ENCODE data around the gene TTC23L. TPM values are rescaled to one million over a fixed set of nuclear protein-coding genes. Genes with fewer than 3 reads are reported as not detected.
"Not testable (repeated sequence)": the region's sequence is repeated elsewhere in the genome, so short reads cannot be mapped to it uniquely, and the experiment has no call there.

TTC23L gene, protein sequence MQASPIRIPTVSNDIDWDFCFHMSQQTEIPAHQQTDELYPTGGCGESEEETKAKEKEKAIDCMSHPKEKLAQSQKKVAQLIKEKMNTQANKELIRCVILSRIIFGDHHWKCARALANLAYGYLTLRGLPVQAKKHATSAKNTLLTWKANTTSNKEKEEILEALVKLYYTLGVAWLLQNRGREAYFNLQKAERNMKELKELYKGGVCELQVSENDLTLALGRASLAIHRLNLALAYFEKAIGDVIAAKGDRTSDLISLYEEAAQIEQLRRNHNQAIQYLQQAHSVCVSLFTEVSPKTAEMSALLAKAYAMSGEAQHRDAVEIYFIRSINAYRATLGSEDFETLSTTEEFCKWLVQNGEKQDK
- 1.6 TPM for total RNA-seq

DNA sequence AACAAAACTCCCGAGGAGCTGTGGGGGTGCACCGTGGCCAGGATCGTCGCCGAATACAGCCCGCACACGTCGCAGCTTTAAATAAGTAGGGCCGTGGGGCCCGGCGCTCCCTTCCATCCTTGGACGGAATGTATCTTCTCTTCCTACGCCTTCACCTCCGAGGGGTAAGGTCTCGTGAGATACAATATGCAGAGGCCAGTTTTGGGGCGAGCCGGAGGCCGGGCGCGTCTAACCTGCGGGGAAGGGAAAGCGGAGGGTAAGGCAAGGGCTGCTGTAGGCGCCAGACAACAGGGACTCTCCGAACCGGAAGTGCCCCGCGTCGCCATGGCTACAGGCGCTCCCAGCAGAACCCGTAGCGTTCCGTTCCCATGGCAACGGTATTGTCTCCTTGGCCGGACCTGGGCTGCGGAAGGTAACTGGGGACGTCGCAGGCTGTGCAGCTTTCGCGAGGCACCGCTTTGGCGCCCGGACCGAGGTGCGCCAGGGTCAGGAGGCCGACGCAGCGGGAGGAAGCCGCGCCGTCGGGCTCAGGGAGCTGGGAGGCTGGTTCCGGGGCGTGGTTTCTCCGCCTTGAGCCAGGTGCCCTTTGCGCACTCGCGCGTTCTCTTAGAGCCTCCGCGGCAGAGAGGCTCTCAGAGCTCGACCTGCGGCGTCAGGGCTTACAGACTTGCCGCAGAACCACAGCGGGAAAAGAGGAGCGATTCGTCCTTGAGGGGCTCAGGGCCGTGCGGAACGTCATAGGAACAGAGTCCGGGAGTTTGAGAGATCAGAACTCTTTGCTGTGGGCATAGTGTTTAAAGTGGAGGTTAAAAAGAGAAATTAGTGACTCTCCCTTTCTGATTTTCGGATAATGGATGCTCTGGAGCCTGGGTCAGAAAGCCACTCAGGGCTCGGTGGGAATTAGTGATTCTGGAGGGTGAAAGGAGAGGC lies at the start of gene TTC23L:
TTC23L (plus strand) TSS at position 380 of the 930 bp plus-strand sequence. CDS start 1,508 bp downstream, outside the sequence.
- DNase-seq (ENCODE audit: low spot score), result peak; percentile 93

DNA sequence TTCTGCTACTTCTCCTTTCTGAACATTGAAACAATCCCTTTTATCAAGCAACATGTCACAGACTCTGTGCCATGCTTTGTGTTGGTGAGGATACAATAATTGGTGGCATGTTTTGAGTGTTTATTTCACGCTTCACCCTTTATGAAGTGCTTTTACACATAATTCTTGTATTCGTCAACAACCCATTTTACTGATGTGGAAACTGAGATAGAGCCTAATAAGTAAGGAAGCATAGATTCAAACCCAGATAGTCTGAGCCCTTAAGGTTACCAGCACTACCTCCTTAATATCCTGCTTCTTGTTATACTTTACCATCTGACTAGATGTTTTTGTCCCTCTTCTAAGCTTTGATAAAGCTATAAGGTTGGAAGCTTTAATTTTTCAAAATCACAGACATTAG lies 49.3 kb upstream of the TTC23L start:
- no peak for DNase-seq (ENCODE audit: low spot score)

DNA sequence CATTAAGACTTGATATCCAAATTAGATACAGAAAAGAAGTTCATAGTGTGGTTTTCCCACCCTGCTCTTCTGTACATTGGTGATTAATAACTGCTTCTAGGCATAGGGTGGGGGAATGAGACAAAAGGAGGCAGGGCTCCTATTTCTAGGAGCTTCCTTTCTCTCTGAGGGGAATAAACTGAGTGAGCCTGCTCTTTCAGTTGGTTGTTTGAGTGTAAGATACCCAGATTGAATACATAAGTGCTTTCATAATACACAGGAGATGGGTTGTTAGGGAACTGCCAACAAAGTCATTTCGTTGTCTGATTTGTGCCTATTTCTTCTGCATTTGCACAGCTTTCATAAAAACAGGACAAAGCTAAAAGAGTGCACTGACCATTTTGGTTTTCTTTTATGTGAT lies 48.9 kb upstream of the TTC23L start:
- no peak for DNase-seq (ENCODE audit: low spot score)

DNA sequence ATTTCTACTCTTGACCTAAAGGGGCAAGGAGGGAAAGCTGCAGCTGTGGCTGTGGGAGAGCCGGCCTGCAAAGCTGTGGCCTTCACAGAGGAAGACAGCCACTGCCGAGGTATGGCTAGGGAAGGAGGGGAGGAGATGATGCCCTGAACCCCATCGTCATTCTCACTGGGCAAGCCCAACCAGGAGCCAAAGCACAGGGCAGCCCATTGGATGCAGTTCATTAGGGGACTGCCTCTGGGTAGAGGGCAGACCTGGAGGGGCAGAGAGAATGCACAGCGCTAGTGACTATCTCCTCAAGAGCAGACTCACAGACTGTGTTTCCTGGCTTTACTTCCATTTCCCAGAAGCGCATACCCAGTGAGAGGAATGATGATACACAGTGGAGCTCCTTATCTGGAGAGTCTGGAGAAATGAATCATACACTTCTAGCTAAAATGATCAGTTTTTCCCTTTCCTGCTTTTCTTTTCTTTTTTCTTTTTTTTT lies 47.2 kb upstream of the TTC23L start:
- no peak for DNase-seq (ENCODE audit: low spot score)

DNA sequence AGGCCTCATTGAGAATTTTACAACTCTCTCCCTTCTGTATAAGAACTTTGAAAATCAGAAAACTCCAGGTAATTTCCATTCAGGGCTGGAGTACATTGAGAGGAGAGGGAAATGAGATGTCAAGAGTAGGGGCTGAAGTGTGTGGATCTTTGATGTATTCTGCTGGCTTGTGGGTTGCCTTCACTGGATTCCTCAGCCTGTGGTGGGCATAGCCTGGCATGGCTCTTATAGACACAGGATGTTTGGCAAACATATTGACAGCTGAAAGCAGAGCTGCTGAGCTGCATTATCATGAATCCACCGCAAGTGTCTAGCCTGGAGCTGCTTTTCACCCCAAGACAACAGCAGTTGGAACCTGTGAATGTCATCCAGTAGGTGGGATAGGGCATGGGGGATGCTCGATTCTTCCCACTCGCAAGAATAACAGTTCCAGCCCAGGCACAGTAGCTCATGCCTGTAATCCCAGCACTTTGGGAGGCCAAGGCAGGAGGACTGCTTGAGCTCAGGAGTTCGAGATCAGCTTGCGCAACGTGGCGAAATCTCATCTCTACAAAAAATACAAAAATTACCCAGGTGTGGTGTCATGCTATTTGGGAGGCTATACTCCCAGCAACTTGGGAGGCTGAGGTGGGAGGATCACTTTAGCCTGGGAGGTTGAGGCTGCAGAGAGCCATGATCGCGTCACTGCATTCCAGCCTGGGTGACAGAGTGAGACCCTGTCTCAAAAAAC lies 36.0 kb upstream of the TTC23L start:
- no peak for DNase-seq (ENCODE audit: low spot score)

DNA sequence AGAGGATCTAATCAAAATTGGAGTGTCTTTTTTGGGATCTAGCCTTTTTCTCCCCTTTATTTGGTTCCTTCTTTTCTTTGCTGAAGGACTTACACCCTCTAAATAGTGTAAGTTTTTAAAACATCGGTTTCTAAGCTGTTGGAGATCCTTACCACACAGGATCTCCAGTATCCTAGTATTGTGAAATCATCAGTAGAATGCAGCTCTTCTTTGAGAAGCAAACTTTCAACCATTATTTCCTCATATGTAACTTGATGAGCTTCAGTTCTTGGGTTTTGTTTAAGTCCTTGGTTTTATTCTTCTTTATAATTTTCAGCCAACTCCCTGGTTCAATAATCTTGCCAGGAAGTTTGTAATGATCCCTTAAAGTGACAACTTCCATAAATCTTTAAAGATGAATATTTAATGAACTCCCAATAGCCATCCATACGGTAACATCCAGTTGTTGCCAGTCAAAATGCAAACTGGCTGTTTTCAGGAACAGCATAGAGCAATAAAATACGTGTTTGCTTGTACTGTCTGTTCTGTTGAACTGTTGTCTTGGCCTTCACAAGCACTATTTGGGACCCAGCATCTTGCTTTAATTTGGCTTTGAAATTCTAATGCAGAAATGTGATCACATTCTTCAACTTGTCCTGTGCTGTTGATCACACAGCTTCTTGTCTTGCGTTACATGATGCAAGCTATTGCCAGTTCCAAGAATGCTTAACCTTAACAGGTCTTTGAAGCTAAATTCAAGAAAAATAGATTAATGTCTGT lies 34.8 kb upstream of the TTC23L start:
- DNase-seq (ENCODE audit: low spot score), result no peak

DNA sequence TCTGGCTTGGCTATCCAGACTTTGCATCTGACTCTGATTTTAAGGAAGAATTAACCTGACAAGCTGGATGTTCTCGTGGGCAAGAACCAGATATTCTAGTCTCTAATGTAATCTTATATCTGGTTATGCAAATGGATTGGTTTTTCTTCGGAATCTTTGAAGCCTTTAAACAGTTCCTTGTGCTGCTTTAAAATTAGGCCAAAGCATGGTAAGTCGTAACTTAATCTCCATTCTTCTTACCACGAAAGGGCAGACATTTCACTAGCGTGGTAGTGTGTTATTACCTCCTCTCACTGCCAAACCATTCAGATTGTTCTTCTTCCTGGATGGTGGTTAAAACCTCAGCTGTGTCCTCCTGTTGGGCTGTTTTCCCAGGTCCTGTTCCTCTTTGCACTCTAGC lies 34.1 kb upstream of the TTC23L start:
- no peak for DNase-seq (ENCODE audit: low spot score)

DNA sequence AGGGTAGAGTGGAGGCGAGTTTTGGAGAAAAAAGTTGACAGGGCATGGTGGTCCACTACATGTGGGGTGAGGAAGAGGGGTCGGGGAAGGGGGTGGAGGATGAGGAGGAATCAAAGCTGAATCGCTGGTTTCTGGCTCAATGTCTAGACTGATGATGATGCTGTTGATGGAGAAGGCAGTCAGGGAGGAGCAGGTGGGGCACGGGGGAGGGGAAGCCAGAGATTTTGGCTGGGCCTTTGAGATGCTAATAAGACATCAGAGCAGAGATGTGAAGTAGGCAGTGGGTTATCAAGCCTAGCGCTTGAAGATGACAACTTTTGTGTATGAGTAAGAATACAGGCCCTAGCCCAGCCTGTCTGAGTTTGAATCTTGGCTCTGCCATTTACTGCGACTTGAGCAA lies 32.4 kb upstream of the TTC23L start:
- no peak for DNase-seq (ENCODE audit: low spot score)

DNA sequence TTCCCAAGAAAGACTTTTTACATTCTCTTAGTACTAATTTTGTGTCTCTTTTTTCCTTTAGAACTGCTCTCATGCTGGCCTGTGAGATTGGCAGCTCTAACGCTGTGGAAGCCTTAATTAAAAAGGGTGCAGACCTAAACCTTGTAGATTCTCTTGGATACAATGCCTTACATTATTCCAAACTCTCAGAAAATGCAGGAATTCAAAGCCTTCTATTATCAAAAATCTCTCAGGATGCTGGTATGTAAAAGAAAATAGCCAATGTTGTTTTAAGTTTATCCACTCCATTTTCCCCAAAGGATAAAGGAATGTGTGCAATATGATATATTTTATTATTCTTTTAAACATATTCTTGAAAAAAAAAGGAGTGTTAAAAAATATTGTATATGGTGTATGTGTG lies 27.3 kb upstream of the TTC23L start:
- no peak for DNase-seq (ENCODE audit: low spot score)

DNA sequence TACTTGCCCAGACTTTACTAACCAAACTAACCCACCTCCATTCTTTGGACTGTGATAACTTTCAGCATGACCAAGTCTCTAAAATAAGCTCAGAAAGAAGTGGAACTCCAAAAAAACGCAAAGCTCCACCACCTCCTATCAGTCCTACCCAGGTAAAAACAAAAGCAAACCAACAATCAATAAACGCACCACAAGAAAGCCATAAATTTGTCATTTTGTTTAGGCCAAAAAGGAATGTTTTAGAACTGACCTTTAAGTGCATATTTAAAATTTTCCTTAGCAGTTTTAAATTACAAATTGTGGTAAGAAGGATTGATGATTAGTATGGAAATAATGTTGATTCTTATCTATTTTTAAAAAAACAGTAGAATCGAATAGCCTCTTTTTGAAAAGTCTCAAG lies 25.5 kb upstream of the TTC23L start:
- no peak for DNase-seq (ENCODE audit: low spot score)

DNA sequence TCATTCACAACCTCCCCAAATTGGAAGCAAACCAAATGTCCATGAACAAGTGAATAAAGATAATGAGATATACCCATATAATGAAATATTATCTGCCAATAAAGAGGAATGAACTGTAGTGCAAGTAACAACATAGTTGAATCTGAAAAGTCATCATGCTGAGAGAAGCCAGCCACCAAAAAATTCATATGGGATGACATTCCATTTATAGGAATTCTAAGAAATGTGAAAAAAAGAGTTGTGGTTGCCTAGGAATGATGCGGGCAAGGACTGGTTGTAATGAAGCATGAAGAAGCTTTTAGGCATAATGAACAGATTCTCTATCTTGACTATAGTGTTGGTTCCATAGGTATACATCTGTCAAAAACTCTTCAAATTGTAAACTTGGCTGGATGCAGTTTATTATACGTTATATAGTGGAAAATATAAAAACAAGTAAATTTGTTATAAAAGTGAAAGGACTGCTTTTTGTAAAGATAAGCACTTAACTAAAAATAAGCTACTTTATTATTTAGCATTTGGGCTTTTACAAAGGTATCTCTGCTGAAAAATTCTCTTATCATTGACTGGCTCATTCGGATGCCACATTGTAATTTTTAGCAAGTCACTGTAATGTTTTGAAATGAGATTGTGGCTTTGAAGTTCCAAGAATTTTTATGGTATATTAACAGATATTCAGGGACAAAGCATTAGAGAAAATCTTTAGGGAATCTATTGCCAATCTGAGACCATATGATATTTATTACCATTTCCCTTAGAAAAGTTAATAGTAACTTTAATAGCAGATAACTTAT lies 21.2 kb upstream of the TTC23L start:
- DNase-seq (ENCODE audit: low spot score), result no peak

DNA sequence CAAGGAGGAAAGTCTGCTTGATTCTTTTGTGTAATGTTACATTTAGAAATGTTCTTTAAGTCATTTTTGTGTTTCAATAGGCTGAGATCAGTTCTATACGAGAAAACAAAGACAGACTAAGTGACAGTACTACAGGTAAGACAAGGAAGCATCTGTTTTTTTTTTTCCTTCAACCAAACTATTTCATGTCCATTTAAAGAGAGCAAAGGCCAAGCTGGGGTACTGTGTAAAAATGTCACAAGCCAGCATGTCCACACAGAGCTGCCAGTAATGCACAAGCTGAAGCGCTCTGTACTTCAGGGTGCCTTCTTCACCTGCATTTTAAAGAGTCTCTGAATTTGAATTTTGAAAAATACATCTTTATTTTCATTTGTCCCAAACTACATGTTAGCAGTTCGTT lies 20.2 kb upstream of the TTC23L start:
- no peak for DNase-seq (ENCODE audit: low spot score)

DNA sequence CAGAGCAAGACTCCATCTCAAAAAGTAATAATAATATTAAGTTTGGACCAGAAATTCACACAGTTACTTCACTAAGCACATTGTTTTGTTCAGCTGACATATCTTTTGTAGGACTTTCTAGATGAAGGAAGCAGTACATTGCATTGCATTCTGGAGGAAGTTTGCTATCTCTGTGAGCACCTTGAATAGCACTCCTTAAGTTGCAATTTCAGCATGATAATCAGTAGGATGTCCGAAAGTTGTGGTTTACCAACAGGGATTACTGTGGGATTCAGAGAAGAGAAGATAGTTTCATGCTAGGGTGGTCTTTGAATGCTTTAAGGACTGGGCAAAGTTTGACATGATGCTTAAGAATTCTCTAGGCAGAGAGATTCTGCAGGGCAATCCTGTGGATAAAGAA lies 18.4 kb upstream of the TTC23L start:
- no peak for DNase-seq (ENCODE audit: low spot score)

DNA sequence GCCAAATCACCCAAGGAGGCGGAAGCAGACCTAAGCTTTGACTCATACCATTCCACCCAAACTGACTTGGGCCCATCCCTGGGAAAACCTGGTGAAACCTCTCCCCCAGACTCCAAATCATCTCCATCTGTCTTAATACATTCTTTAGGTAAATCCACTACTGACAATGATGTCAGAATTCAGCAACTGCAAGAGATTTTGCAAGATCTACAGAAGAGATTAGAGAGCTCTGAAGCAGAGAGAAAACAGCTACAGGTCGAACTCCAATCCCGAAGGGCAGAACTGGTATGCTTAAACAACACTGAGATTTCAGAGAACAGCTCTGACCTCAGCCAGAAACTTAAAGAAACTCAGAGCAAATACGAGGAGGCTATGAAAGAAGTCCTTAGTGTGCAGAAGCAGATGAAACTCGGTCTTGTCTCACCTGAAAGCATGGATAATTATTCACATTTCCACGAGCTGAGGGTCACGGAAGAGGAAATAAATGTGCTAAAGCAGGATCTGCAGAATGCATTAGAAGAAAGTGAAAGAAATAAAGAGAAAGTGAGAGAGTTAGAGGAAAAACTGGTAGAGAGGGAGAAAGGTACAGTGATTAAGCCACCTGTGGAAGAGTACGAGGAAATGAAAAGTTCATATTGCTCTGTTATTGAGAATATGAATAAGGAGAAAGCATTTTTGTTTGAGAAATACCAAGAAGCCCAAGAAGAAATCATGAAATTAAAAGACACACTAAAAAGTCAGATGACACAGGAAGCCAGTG lies 15.8 kb upstream of the TTC23L start:
- no peak for DNase-seq (ENCODE audit: low spot score)

DNA sequence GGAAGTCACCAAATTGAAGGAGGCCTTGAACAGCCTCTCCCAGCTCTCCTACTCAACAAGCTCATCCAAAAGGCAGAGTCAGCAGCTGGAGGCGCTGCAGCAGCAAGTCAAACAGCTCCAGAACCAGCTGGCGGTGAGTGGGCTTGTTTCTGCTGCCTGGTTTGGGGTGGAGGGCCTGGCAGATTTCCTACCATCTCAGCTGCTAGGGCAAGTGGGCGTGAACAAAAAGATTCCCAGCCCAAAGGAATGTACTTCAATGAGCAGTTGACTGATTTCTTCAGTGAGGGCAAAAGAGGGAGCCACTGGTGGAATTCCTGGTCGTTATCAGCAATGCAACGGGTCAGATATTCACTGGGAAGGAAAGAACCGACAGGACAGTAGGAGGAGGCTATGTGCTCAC lies 12.6 kb upstream of the TTC23L start:
- DNase-seq (ENCODE audit: low spot score), result no peak

DNA sequence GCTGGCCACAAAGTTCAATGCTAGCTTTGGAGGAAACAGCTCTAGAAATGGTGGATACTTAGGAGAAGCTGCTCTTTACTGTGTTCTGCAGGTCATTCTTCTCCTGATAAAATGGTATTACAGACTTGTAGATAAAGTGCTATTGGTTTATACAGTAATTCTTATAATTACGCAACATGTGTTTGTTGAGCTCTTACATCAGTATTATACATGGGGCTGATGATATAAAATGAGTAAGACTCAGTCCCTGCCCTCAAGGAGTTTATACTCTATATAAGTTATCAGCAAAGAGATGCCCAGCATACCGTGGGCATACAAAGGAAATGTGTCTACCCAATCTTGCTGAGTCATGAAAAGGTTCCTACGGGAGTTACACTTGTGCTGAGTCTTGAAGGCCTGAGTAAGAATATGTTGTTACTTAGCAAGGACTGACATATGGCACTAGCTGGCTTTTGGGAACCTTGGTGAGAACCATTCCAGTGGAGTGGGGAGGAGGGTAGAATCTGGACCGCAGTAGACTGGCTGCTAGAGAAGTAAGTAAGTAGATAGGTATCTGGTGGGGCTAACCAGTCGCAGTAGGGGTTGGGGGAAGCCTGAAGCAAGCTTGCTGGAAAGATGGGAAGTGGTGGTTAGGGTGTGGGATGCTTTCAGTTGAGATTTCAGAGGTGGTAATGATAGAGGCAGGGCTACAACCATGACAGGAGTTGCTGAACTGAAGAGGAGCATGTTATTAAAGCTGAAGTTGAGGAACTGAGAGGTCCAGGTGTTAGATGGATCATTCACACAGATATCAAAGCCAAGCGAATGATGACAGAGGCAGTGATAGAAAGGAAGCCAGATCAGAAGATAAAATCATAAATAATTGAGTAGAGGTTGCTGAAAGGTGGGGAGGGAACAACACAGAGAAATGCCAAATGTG lies 11.1 kb upstream of the TTC23L start:
- DNase-seq (ENCODE audit: low spot score), result no peak

DNA sequence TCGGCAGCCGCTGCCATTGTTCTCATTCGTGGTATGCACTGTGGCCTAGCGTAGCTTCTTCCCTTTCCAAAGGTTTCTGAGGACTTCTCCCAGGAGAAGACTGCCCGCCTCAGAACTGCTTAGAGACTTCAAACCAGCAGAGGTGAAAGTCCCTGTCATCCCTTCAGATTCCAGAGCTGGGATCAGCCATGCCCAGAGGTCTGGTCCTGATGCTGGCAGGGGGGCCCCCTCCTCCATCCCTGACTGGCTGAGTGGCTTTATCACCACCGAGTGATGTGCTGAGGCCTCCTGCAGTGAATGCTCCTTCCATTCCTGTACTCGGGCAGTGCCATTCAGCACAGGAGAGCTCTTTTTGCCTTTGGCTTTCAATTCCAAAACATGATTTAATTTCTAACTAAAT lies 8.1 kb upstream of the TTC23L start:
- DNase-seq (ENCODE audit: low spot score), result not testable (repeated sequence)

DNA sequence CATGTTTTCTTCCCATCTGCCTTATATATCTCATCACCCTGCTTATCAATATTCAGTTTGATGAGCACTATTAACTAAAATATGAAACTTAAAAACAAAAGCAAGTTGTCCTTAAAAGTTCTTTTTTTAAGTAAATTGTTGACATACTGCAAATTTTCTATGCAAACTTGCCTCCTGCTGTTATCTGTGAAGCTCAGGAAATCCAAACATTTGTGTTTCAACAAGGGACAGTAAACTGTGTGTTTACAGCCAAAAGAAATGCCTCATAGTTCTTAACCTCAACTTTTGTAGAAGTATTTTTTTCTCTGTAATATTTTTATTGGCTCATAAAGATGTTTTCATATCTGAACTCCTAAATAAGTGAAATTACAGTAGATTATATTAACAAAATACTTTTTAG lies 7.7 kb upstream of the TTC23L start:
- DNase-seq (ENCODE audit: low spot score), result no peak

DNA sequence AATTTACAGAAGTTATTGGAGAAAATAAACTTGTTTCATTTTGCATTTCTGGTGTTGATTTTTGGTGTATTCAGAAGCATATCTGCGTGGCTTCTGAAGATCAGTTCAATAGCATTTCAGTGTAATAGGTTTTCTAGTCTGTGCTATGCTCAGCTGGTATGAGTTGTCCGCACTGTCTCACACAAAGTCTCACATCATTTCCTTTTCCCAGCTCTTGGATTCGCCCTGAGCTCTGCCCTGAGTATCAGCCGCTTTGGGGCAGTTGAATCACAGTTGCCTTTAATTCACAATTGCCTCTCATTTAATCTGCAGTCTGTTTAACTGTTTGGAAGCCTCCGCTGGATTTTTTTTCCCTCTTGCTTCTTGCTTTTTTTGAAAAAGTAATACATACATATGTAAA lies 6.4 kb upstream of the TTC23L start:
- DNase-seq (ENCODE audit: low spot score), result no peak

Data from mucosa of gallbladder (tissue), 1 donor.